ENCODE measurements around the gene UBE2E3.

Gene UBE2E3

DNA sequence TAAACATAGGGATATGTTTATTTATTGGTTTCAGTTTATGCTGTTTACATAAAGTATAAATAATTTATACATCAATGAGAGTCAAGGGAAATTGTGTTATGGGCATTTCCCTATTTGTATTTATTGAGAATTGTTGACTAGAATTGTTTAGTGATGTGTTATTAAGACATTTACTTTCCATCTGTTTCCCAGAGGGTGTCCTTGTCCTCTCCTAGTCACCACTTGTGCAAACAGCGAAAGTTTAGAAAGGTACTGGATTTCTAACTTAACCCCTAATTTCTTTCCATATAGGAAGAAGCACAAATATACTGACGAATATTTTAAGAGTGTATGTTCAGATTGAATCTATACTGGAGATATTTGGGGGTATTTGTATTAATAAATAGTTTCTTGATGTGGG, 6.7 kb downstream of the UBE2E3 start:
- no peak for TF ChIP-seq MYC (IDR thresholded peaks at IDR 0.05; ENCODE audit: low read depth, low read length)
- TF ChIP-seq CTCF (IDR thresholded peaks at IDR 0.05; ENCODE audit: low read depth, low read length): no peak
- TF ChIP-seq MAX (IDR thresholded peaks at IDR 0.05; ENCODE audit: low read depth, low read length): no peak
- no peak overlapping the region for H3K4me3 ChIP-seq (ENCODE audit: low read depth, low read length)
- no peak for DNase-seq (ENCODE audit: low read depth)

GRCh38 chr2:180990337-180990736, 9.9 kb downstream of the UBE2E3 start:
- TF ChIP-seq MAX (IDR thresholded peaks at IDR 0.05; ENCODE audit: low read depth, low read length): no peak
- TF ChIP-seq MYC (IDR thresholded peaks at IDR 0.05; ENCODE audit: low read depth, low read length): no peak
- H3K4me3 ChIP-seq (ENCODE audit: low read depth, low read length): no peak overlapping the region
- DNase-seq (ENCODE audit: low read depth): no peak

GRCh38 chr2:180990794-180991193, 10.4 kb downstream of the UBE2E3 start:
- H3K4me3 ChIP-seq (ENCODE audit: low read depth, low read length): no peak overlapping the region
- no peak for DNase-seq (ENCODE audit: low read depth)
- TF ChIP-seq CTCF (IDR thresholded peaks at IDR 0.05; ENCODE audit: low read depth, low read length) (no peak), MAX (IDR thresholded peaks at IDR 0.05; ENCODE audit: low read depth, low read length) (no peak), MYC (IDR thresholded peaks at IDR 0.05; ENCODE audit: low read depth, low read length) (no peak), POLR2A (IDR thresholded peaks at IDR 0.05; ENCODE audit: extremely low read depth, insufficient read length) (no peak)

GRCh38 chr2:180991361-180991760, 11.0 kb downstream of the UBE2E3 start:
- TF ChIP-seq MAX (IDR thresholded peaks at IDR 0.05; ENCODE audit: low read depth, low read length) (no peak), CTCF (IDR thresholded peaks at IDR 0.05; ENCODE audit: low read depth, low read length) (peak; percentile 4), POLR2A (IDR thresholded peaks at IDR 0.05; ENCODE audit: extremely low read depth, insufficient read length) (no peak), MYC (IDR thresholded peaks at IDR 0.05; ENCODE audit: low read depth, low read length) (no peak)
- H3K4me3 ChIP-seq (ENCODE audit: low read depth, low read length): no peak overlapping the region
- DNase-seq (ENCODE audit: low read depth): no peak

DNA sequence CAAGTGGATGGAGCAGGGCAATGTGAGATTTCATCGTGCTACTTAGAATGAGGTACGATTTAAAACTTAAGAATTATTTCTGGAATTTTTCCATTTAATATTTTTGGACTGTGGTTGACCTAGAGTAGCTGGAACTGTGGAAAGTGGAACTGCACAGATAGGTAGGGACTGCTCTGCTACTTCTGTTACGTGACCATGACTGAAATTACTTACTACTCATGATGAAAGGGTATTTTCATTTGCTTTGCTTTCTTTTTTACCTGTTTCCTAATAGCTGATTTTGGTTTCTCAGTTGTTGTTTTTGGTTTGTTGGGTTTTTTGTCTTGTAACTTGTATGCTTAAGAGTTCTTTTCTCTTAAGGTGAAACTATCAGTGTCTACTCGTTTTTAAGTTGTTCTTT, 11.4 kb downstream of the UBE2E3 start:
- TF ChIP-seq POLR2A (IDR thresholded peaks at IDR 0.05; ENCODE audit: extremely low read depth, insufficient read length): no peak
- H3K4me3 ChIP-seq (ENCODE audit: low read depth, low read length): no peak overlapping the region

DNA sequence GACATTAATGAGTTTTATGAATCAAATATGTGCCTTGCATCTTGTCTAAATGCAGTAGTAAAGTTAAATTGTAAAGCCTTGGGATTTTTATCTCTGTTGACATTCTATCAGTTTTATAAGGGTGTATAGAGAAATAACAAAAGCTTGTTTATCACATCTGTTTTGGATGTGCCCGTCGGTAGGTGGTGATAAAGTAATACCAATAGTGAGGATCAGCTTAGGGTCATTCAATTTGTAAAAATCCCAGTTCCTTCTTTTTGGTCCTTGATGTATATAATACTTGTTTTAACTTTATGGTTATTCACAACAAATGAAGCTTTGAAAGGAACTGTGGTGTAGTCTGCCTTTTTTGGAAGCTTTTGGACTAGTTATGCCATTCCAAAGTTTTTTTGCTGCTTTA, 12.6 kb downstream of the UBE2E3 start:
- DNase-seq (ENCODE audit: low read depth): no peak
- TF ChIP-seq MAX (IDR thresholded peaks at IDR 0.05; ENCODE audit: low read depth, low read length) (no peak), CTCF (IDR thresholded peaks at IDR 0.05; ENCODE audit: low read depth, low read length) (no peak), POLR2A (IDR thresholded peaks at IDR 0.05; ENCODE audit: extremely low read depth, insufficient read length) (no peak), MYC (IDR thresholded peaks at IDR 0.05; ENCODE audit: low read depth, low read length) (no peak)
- no peak overlapping the region for H3K4me3 ChIP-seq (ENCODE audit: low read depth, low read length)

More for the DNA sequence above, 11.4 kb downstream of the UBE2E3 start:
- no peak for DNase-seq (ENCODE audit: low read depth)

DNA sequence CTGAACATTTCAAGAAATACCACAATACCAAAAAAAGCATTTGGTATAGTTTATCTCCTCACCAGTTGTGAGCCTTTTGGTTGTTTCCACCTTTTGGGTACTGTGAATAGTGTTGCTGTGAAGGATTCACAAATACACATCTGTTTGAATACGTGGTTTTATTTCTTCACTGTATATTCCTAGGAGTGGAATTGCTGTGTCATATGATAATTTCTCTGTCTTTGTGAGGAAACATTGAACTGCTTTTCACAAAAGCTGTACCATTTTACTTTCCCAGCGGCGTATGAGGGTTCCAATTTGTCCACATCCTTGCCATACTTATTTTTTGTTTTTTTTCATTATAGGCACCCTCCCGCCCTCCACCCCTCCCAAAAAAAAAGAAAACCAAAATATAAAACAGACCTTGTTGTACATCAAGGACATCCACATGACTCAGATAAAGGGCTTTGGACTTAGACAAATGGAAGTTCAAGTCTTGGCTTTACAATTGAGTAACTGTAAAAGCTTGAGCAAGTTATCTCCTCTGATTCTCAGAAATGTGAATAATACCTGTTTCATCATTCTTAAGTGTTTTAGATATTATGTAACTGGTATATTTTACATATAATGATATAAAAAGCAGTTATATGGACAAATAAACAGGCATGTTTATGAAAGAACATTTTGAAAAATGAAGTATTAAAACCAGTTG, 19.0 kb downstream of the UBE2E3 start:
- TF ChIP-seq MAX (IDR thresholded peaks at IDR 0.05; ENCODE audit: low read depth, low read length) (no peak), MYC (IDR thresholded peaks at IDR 0.05; ENCODE audit: low read depth, low read length) (no peak), CTCF (IDR thresholded peaks at IDR 0.05; ENCODE audit: low read depth, low read length) (no peak), POLR2A (IDR thresholded peaks at IDR 0.05; ENCODE audit: extremely low read depth, insufficient read length) (no peak)
- H3K4me3 ChIP-seq (ENCODE audit: low read depth, low read length): no peak overlapping the region
- DNase-seq (ENCODE audit: low read depth): no peak

All from NB4 (cell line).